ENCODE results near the gene CDC14A. TPM values are rescaled to one million over a fixed set of nuclear protein-coding genes. Genes with fewer than 3 reads are reported as not detected.

CDC14A gene
- total RNA-seq, 1 experiment from 2014 or later: 2.6 TPM

DNA sequence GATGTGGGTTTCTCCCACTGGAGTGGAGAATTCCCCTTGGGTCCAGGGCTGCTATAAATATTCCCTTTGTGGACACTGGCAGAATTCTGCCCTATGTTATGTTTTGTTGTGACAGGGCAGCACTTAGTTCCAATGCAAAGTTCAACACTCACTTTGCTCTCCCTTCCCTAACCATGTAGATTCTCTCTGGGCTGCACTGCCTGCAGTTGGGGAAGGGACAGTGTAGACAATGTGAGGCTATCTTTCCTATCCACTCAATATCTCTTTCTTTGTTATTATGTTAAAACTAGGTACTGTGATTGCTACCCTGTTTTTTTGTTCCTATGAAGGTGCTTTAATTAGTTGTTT, 205.3 kb downstream of the CDC14A start:
- Mint-ChIP-seq H3K36me3 (ENCODE audit: insufficient read depth, unreplicated experiment) (no peaks in the 10 kb centered on the region), H3K4me3 (ENCODE audit: unreplicated experiment) (no peak overlapping the region), H3K9me3 (ENCODE audit: unreplicated experiment) (peaks cover 22% of the 10 kb centered on the region), H3K27ac (ENCODE audit: low read depth, unreplicated experiment) (no peak overlapping the region), H3K27me3 (ENCODE audit: insufficient read depth, unreplicated experiment) (no peaks in the 10 kb centered on the region), H3K4me1 (ENCODE audit: insufficient read depth, unreplicated experiment) (no peaks in the 10 kb centered on the region)
- DNase-seq (ENCODE audit: unreplicated experiment): no peak
- POLR2A ChIA-PET: no interaction called here
- TF ChIP-seq, protein P1, sequence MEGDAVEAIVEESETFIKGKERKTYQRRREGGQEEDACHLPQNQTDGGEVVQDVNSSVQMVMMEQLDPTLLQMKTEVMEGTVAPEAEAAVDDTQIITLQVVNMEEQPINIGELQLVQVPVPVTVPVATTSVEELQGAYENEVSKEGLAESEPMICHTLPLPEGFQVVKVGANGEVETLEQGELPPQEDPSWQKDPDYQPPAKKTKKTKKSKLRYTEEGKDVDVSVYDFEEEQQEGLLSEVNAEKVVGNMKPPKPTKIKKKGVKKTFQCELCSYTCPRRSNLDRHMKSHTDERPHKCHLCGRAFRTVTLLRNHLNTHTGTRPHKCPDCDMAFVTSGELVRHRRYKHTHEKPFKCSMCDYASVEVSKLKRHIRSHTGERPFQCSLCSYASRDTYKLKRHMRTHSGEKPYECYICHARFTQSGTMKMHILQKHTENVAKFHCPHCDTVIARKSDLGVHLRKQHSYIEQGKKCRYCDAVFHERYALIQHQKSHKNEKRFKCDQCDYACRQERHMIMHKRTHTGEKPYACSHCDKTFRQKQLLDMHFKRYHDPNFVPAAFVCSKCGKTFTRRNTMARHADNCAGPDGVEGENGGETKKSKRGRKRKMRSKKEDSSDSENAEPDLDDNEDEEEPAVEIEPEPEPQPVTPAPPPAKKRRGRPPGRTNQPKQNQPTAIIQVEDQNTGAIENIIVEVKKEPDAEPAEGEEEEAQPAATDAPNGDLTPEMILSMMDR (IDR thresholded peaks at IDR 0.05; ENCODE audit: unreplicated experiment): no peak
- no TSS peak for BruUV-seq (replicated peaks)
- CTCF ChIA-PET: no interaction called here
- intact Hi-C loops (cut with micrococcal nuclease): no loop called here

DNA sequence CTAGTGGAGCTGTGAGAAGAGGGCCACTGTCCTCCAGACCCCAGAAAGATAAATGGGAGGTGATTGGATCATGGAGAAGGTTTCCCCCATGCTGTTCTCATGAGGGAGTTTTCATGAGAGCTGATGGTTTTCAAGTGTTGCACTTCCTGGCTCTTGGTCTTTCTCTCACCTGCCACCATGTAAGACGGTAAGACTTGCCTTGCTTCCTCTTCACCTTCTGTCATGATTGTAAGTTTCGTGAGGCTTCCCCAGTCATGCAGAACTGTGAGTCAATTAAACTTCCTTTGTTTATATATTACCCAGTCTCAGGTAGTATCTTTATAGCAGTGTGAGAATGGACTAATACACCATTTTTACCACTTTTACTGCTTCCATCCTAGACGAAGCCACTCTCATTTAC, 213.2 kb downstream of the CDC14A start:
- BruUV-seq (replicated peaks): no TSS peak
- CTCF ChIA-PET: no interaction called here
- intact Hi-C loops (cut with micrococcal nuclease): no loop called here
- Mint-ChIP-seq H3K4me3 (ENCODE audit: unreplicated experiment) (no peak overlapping the region), H3K27me3 (ENCODE audit: insufficient read depth, unreplicated experiment) (no peaks in the 10 kb centered on the region), H3K27ac (ENCODE audit: low read depth, unreplicated experiment) (no peak overlapping the region), H3K9me3 (ENCODE audit: unreplicated experiment) (peaks cover 6% of the 10 kb centered on the region), H3K36me3 (ENCODE audit: insufficient read depth, unreplicated experiment) (no peaks in the 10 kb centered on the region), H3K4me1 (ENCODE audit: insufficient read depth, unreplicated experiment) (no peaks in the 10 kb centered on the region)
- TF ChIP-seq, protein P1 (IDR thresholded peaks at IDR 0.05; ENCODE audit: unreplicated experiment): no peak
- no peak for DNase-seq (ENCODE audit: unreplicated experiment)
- POLR2A ChIA-PET: no interaction called here

DNA sequence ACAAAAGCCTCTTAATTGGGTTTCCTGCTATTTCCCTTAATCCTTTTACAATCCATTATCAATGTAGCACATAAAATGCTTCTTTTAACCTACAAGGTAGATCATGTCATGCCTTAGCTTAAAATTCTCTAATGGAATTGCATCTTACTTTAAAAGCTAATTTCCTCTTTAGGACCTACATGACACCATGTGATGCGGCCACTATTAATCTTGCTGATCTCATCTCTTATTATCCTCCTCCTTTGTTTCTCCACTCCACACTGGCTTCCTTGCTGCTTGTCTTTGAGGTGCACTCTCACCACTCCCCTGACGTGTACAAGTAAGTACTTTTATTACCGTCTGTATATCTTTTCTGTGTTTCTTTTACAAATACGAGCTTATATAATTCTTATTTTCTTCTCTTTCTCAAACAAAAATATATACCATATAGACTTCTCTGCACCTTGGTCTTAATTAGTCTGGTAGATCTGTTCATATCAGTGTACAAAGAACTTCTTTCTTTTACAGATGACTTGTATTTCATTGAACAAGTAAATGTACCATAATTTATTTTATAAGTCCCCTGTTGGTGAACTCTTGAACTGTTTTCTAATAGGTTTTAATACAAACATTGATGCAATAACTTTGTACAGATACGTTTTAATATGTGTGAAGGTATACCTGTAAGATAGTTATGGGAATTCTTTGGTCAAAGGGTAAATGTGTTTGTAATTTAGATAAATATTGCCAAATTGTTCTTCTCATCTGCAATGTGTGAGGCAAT, 213.8 kb downstream of the CDC14A start:
- Mint-ChIP-seq H3K4me1 (ENCODE audit: insufficient read depth, unreplicated experiment) (no peaks in the 10 kb centered on the region), H3K36me3 (ENCODE audit: insufficient read depth, unreplicated experiment) (no peaks in the 10 kb centered on the region), H3K4me3 (ENCODE audit: unreplicated experiment) (no peak overlapping the region), H3K27ac (ENCODE audit: low read depth, unreplicated experiment) (no peak overlapping the region), H3K9me3 (ENCODE audit: unreplicated experiment) (peaks cover 9% of the 10 kb centered on the region), H3K27me3 (ENCODE audit: insufficient read depth, unreplicated experiment) (no peaks in the 10 kb centered on the region)
- CTCF ChIA-PET: no interaction called here
- TF ChIP-seq, protein P1 (IDR thresholded peaks at IDR 0.05; ENCODE audit: unreplicated experiment): no peak
- intact Hi-C loops (cut with micrococcal nuclease): no loop called here
- BruUV-seq (replicated peaks): no TSS peak
- POLR2A ChIA-PET: no interaction called here
- DNase-seq (ENCODE audit: unreplicated experiment): no peak

DNA sequence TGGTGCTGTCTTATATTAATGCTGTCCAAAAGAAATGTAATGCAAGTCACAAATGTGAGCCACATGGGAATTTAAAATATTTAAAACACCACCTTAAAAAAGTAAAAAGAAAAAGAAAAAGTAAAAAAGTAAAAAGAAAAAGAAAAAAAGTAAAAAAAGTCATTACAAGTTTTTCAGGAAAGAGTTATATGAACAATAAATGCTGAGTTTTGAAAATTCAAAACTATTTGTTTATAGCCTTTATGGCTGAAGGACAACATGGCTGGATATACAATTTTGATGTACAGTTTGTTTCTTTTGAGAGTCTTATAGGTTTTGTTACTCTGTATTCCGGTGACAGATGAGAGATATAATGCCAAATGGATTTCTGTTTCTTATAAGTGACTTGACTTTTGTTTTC, 214.8 kb downstream of the CDC14A start:
- Mint-ChIP-seq H3K4me3 (ENCODE audit: unreplicated experiment) (no peak overlapping the region), H3K36me3 (ENCODE audit: insufficient read depth, unreplicated experiment) (no peaks in the 10 kb centered on the region), H3K27me3 (ENCODE audit: insufficient read depth, unreplicated experiment) (no peaks in the 10 kb centered on the region), H3K27ac (ENCODE audit: low read depth, unreplicated experiment) (no peak overlapping the region), H3K4me1 (ENCODE audit: insufficient read depth, unreplicated experiment) (no peaks in the 10 kb centered on the region), H3K9me3 (ENCODE audit: unreplicated experiment) (peaks cover 9% of the 10 kb centered on the region)
- no peak for DNase-seq (ENCODE audit: unreplicated experiment)
- ChIA-PET CTCF (no interaction called here), POLR2A (no interaction called here)
- BruUV-seq (replicated peaks): no TSS peak
- TF ChIP-seq, protein P1 (IDR thresholded peaks at IDR 0.05; ENCODE audit: unreplicated experiment): no peak
- intact Hi-C loops (cut with micrococcal nuclease): no loop called here

Other genes with a start within 250 kb of the CDC14A start
- gene SASS6, start 219.6 kb upstream of the CDC14A start, total RNA-seq (2022): 6.6 and 7.5 TPM in 2 replicates
- gene TRMT13, start 219.3 kb upstream of the CDC14A start, total RNA-seq (2022): 24.2 and 25.5 TPM in 2 replicates
- gene LRRC39, start 174.2 kb upstream of the CDC14A start, total RNA-seq (2022): 0.65 and 0.74 TPM in 2 replicates
- 9.1 and 11.0 TPM in 2 replicates for gene DBT, start 102.7 kb upstream of the CDC14A start, total RNA-seq (2022)
- 60.4 and 62.3 TPM in 2 replicates for gene RTCA, start 86.3 kb upstream of the CDC14A start, total RNA-seq (2022)
- gene GPR88, start 185.6 kb downstream of the CDC14A start, total RNA-seq (2022): not detected in 2 replicates